GM19455 (cell line): ENCODE measurements around the gene GMDS.

Source experiments
- ATAC-seq: cut with Tn5 transposase; IDR thresholded peaks from one replicate; pipeline ENCODE4 v1.9.1; 2021; ENCODE audit not compliant: unreplicated experiment

GMDS gene

DNA sequence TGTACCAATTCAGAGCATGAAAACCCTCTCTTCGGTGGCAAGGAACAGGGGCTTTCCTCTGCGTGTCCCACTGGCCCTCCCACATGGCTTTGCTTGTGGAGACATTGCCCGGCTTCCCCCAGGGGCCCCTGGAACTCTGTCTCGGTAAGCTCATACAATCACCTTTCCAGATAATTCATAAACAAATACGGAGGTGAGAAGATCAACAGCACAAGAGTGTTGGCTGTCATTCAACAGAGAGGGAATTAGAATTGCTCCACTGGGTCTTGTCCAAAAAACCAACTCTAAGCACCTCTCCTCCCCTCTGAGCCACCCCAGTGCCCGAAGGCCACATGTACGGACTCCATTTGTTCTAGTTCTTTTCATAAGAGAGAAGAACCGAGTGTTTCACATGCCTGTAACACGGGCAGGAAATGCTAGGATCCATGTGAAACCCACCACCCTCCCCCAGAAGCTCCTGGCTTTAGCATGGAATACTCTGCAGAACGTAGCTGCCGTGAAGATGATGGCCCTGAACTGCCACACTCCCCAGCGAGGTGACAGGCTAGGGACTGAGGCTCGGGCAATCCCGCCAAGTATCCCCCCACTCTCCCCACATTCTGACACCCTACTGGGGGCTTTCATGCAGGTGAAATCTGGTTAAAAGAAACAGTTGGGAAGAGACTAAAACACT, 660.3 kb downstream of the GMDS start:
- ATAC-seq: no peak

DNA sequence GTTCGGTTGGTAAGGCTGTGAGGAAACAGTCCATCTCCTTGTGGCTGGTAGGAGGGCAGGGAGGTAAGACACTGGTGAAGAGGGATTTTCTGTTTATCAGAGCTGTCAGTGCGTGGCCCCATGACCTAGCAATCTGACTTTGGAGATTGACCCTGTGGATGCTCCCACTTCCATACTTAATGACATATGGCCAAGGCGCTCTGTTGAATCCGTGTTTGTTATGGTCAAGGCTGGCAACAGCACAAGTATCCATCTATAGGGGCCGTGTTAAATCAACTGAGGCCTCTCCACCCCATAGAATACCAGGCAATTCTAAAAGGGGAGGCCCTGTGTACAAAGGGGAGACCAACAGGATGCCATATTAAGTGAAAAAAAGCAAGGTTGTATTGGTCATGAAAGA, 661.3 kb downstream of the GMDS start:
- ATAC-seq: no peak

DNA sequence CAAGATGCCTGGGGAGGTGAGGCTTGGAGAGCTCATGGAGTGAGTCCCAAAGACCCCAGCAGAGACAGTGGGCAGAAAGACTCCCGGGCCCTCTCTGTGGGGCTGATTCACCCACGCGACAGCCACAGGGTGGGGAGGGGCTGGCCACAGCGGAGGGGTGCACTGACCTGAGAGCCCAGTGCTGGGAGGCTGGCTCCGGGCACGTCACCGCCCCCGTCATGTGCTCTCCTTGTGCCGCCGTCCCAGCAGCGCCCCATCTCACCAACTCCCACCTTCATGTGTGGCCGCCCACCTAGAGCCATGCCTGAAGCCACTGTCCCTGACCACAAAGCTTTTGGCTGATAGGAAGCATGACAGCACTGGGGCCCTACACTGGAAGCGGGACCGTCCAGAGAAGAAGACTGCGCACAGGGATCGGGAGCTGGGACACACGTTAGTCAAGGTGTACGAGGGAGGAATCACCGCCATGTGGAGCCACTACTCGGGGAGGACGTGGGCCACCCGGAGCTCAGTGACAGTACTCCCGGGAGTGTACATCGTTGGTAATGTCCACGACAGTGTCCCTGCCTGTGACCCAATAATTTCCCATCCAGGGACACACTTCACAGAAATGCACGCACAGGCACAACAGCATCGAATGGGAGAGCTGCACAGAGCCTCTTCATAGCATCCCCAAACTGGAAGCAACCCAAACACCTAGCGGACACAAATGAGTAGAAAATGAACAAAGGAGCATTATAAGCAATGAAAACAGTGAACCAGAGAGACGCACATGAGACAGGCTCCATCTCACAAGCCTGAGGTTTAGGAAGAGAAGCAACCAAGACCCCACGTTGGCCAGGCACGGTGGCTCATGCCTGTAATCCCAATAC, 664.0 kb downstream of the GMDS start:
- ATAC-seq: no peak

DNA sequence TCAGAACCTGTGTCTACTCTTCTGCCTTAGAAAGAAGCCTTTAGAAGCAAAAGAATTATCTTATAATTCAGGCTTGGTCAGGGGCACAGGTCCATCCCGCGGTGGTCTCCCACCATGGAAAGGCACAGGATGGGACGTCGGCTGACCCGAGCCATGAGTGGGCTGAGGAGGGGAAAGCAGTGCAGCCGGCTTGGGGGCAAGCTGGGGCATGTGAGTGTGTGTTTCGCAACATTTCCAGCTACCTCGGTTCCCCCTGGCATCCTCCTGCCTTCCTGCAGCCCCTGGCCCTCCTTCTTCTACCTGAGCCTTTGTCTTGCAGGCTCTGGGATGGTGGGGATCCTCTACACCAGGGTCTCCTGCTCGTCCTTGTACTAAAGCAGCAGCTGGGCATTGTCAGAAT, 664.8 kb downstream of the GMDS start:
- ATAC-seq: no peak

DNA sequence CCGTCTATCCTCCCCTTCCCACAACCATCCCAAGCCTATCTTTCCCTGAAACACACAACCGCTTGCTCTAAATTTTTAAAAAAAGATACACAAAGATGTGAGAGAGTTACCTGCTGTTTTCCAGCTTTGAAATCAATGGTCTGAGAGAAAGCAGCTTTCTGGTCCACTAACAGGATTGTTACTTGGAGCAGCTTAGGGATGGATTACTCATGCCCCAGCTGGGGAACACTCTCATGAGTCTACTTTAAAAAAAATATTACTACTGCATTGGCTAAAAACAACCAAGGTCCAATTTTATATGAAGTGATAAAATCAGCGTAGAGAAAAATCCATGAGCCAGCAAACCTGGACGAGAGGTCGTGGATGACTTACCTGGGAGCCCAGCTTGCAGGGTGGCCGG, 665.3 kb downstream of the GMDS start:
- ATAC-seq: no peak

DNA sequence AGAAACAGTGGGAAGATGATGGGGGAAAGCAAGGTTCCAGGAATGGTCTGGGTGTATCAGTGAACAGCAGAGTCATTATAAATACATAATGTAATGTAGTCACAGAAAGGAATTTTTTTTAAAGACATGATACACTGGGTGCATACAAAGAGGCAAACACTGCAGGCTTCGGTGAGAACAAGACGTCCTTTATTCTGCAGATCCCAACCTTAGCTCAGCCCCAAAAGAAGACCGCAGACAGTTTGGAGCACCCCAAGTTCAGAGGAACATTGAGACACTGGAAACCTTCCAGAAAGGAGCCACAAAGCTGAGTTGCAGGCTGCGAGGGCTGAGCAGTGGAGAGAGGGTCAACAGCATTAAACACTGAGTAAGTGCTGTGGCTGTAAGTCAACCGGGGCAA, 666.3 kb downstream of the GMDS start:
- ATAC-seq: no peak

DNA sequence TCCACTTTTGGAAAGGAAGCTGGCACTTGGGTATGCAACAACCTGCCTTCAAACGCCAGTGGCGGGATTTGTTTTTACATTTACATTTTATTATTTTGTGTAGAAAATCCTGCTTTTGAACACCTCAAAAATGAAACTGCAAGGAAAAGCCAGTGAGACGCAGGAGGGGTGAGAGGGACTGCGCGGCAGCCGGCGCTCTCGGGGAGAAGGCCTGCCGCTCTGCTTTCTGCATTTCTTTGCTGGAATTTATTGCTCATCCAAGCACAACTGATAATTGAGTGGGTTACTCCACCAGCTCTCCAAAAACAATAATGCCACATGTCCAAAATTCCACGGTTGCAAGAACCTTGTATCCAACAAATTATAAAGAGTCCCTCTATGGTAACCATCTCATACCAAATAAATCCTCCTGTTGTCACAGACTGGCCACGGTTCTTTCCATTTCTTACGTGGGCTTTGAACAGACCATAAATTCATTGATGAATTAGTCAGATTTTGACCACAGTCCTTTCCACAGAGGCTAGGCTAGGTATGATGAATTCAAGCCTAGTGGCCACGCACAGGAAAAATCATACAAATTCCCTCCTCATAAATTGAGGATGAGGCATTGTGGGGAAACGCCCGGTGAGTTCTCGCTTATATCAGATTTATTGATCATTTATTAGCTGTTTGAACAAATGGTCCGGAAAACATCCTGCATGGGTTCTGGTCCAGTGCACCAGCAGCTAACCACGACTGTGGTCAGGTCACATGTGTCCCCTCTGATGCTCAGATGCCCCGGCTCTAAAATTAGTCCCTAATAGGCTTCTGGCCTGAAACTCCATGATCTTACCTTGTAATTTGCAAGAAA, 667.3 kb downstream of the GMDS start:
- ATAC-seq: no peak

DNA sequence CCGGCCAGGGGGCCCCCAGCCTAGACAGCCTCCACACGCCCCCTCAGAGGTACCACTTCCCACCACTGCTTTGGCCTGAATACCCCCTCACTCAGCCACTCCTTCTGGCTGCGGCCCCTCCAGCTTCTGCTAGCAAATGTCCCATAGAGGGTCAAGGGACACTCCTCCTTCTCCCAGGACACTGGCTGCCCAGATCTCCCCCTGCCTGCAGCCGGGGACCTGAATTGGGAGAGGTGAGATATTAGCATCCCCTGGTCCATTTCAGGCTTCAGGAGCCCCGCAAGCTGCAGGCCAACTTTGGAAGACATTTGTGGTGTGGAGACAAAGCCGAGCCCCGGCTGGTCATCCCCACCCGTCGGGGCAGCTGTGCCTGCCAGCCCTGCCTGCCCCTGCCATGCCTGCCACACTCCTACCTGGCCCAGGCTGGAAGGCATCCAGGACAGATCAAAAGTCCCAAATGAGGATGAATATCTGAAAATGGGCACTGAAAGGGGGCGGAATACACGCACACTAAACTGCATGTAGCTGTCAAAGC, 668.2 kb downstream of the GMDS start:
- no peak for ATAC-seq

DNA sequence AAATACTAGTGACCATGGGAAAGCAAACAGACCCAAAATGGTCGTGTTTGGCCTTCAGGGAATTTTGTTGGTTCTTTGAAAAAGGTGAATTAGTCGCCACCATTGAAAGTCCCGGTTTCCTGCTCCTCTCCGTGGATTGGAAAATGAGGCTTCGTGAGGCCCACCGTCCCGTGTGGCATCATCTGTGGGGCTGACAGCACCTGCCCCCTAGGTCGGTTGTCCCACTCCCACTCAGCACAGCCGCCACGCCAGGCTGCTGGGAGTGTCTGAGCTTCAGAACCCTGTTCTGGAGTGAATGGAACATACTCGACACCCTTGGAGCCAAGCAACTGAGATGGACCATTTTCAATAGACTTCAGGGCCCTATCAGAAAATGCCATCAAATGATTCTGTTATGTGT, 668.7 kb downstream of the GMDS start:
- ATAC-seq: no peak

DNA sequence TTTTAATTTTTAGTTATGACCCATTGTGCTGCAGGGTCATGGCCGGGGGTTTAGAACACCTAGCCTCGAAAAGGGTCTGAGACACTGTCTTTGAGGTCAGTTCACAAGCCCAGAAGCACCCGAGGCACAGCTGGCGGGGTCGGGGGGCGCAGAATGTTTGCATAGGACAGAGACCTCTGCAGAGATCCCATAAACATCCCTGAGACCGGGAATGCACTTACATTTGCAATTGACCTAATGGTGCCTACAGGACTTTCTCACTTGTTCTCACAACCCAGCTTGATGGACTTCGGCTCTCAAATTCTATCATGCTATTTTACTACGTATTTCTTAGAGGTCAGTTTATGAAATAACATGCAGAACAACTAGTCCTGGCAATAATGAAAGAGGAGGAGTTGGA, 669.2 kb downstream of the GMDS start:
- ATAC-seq: no peak

DNA sequence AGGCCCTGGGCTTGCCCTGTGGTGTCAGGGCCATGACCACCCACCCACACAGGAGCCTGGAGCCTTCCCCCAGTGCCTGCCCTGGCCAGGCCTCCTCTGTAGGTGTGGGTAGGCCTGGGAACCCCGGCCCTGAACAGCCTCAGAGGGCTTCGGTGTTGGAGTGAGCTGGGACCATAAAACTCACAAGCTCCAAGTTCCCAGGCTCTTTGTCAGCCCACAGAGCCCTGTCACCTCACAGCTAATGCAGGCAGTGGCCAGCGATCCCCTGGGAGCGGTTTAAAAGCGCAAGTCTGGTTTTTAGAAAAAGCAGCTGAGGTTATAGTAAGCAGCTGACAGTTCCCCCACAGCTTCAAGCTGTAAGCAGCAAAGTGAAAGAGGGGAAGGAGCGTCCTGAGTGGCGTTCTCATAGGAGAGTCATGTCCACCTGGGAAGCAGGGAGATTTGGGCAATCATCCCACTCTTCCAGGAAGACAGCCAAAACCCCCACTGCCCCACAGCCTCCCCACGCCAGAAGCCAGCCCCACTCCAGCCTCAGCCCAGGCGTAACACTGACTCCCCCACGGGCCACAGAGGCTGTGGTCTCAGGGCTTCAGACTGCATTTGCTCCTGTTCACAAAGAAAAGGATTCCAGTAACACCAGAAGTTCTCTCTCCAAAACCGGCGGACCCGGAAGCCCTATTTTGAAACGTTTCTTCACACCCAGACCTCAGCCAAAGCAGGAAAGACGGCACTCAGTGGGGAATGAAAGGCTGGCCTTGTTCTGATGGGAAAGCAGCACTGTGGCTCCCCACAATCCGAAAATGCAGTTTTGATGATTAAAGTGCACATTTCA, 670.0 kb downstream of the GMDS start:
- no peak for ATAC-seq

DNA sequence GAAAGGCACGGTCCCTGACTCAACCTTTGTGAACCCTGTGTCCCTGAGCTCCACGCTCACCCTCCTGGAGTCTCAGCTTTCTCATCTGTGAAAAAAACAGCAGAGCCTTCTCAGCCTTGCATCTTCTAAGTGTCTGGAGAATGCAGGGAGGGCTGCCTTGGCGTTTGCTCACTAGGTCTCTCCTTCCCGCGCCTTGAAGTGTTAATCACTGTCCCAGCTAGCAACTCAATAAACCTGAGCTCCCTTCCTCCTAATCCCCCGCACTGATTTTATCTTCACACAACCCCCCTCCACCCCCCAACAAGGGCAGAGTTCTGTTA, 670.6 kb downstream of the GMDS start:
- ATAC-seq: no peak

DNA sequence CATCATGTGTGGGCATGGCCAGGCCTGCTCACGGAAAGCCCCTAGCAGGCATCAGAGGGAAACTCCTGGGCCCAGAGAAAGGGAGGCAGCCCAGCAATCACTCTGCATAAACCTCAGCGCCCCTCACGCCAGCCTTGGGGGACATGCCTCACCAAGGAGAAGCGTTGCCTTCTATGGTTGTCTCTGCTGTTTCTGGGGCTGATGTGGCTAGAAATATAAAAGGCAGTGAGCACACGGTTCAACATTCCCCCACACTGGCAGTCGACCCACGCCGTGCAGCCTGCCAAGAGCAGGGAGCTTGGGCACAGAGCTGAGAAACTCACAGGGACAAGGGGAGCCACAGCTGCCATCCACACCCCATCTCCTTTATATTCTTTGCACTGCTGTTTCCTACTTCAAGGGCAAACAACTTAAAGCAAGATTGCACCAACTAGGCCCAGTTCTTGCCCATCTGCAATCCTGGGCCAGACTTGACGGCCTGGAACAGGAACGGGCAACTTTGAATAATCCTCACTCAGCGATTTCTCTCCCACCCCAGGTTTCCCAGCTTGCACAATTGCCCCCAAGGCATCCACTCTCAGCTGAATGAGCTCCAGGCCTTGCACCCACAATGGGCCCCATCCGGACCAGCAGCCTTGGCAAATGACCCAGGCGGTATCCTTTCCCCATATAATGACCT, 671.2 kb downstream of the GMDS start:
- ATAC-seq: no peak
